HepG2 (cell line): ENCODE measurements around the gene MAOB. TPM values are rescaled to one million over a fixed set of nuclear protein-coding genes. Genes with fewer than 3 reads are reported as not detected.

Experiments used
- CHD2 ChIP-seq: IDR thresholded peaks from 2 replicates; pipeline ENCODE4 v1.6.1; 2011; ENCODE audit warnings: low read depth, low read length, improper control_type of control experiment
- DNMT3B ChIP-seq: conservative IDR thresholded peaks from 2 replicates; pipeline ENCODE4 v1.6.1; 2016; ENCODE audit warnings: missing biosample characterization, control low read depth
- E2F1 ChIP-seq: sonication (generic); formaldehyde crosslinking; IDR thresholded peaks from 2 replicates; pipeline ENCODE4 v1.5.0; 2020; ENCODE audit warnings: missing genetic modification reagents
- HNF1A ChIP-seq, 2 experiments: sonication (generic) in 1 of 2; formaldehyde crosslinking in 1 of 2; IDR thresholded peaks; 2 replicates each; pipeline versions ENCODE4 v1.4.0 to v1.6.1; 2016 to 2020; ENCODE audit warnings: borderline replicate concordance in 1 of 2, low read depth in 1 of 2, mild to moderate bottlenecking in 1 of 2, missing genetic modification reagents in 1 of 2
- MLXIP ChIP-seq: sonication (generic); formaldehyde crosslinking; IDR thresholded peaks from 2 replicates; pipeline ENCODE4 v1.9.0; 2021; ENCODE audit warnings: missing genetic modification reagents, borderline replicate concordance
- NR2F1 ChIP-seq, 2 experiments: fragments of 450-650 bp in 1 of 2; formaldehyde crosslinking in 1 of 2; IDR thresholded peaks; 2 replicates each; pipeline versions ENCODE4 v1.5.0 to v1.6.1; 2016 to 2020; ENCODE audit warnings: mild to moderate bottlenecking in 1 of 2, missing compliant biosample characterization in 1 of 2, missing genetic modification reagents in 1 of 2, moderate library complexity in 1 of 2
- TBP ChIP-seq: sonication (generic); formaldehyde crosslinking; IDR thresholded peaks from 2 replicates; pipeline ENCODE4 v1.5.0; 2020; ENCODE audit warnings: missing genetic modification reagents
- WIZ ChIP-seq: sonication (generic); formaldehyde crosslinking; IDR thresholded peaks from 2 replicates; pipeline ENCODE4 v1.5.1; 2020; ENCODE audit warnings: mild to moderate bottlenecking, missing genetic modification reagents
- YEATS2 ChIP-seq: sonication (generic); formaldehyde crosslinking; IDR thresholded peaks from 2 replicates; pipeline ENCODE4 v1.4.0; 2020; ENCODE audit warnings: missing genetic modification reagents, borderline replicate concordance
- ZFP91 ChIP-seq: sonication (generic); formaldehyde crosslinking; IDR thresholded peaks from 2 replicates; pipeline ENCODE4 v1.9.0; 2022; ENCODE audit warnings: missing genetic modification reagents, mild to moderate bottlenecking, borderline replicate concordance
- ZNF333 ChIP-seq: sonication (generic); formaldehyde crosslinking; IDR thresholded peaks from 2 replicates; pipeline ENCODE4 v1.4.0; 2020; ENCODE audit warnings: mild to moderate bottlenecking, missing genetic modification reagents, borderline replicate concordance
- ZNF550 ChIP-seq: sonication (generic); formaldehyde crosslinking; IDR thresholded peaks from 2 replicates; pipeline ENCODE4 v1.4.0; 2020; ENCODE audit warnings: mild to moderate bottlenecking, missing genetic modification reagents, borderline replicate concordance
- ZNF670 ChIP-seq: sonication (generic); formaldehyde crosslinking; IDR thresholded peaks from 2 replicates; pipeline ENCODE4 v1.8.0; 2022; ENCODE audit warnings: mild to moderate bottlenecking, missing genetic modification reagents, borderline replicate concordance
- ZNF749 ChIP-seq: sonication (generic); formaldehyde crosslinking; IDR thresholded peaks from 2 replicates; pipeline ENCODE4 v1.8.0; 2022; ENCODE audit warnings: mild to moderate bottlenecking, missing genetic modification reagents, moderate library complexity, borderline replicate concordance
- ZNF768 ChIP-seq: sonication (generic); formaldehyde crosslinking; IDR thresholded peaks from 2 replicates; pipeline ENCODE4 v1.4.0; 2020; ENCODE audit warnings: missing genetic modification reagents
- polyA plus RNA-seq, 8 experiments: library from polyadenylated mRNA; depleted of rRNA in 3 of 8; stranded (reverse) in 7 of 8; unstranded in 1 of 8; fragments of >200 nt; fragmentation: Illumina TruSeq in 4 of 8; extraction: Trizol in 4 of 8; gene quantifications; 2 replicates each; pipeline versions ENCODE4 v1.2.1 to v1.2.3, GENCODE V29; 2011 to 2016; ENCODE audit warnings: low read depth in 4 of 8, missing spikeins in 1 of 8, mixed read lengths in 1 of 8; ENCODE audit not compliant: insufficient read depth in 1 of 8
- total RNA-seq, 5 experiments: library from RNA; depleted of rRNA; stranded (reverse); fragments of >200 nt; fragmentation: Illumina TruSeq; extraction: Trizol; gene quantifications; 2 replicates each; pipeline ENCODE4 v1.2.3, GENCODE V29; 2016; ENCODE audit warnings: low read depth in 1 of 5

MAOB gene
- total and polyA plus RNA-seq, 2 of the 13 experiments (the other 11 are each of a cell fraction or from before 2014, with no cell fraction given) = 11.0 to 19.0 TPM

- TF ChIP-seq ZNF333 (CRISPR knock-in tag) (no peak), WIZ (CRISPR knock-in tag) (0 out of 2 replicates have a peak, but pooled peaks have one; percentile 30), ZNF550 (CRISPR knock-in tag) (no peak), HNF1A (IDR thresholded peaks at IDR 0.05; ENCODE audit: low read depth) (peak; percentile 28; the same call in 1 of the 2 replicates), HNF1A (CRISPR knock-in tag; IDR thresholded peaks at IDR 0.05; ENCODE audit: borderline replicate concordance) (peak; percentile 32; the same call in 1 of the 2 replicates), YEATS2 (no peak), ZFP91 (CRISPR knock-in tag) (peak; percentile 57; the same call in 1 of the 2 replicates), ZNF670 (0 out of 2 replicates have a peak, but pooled peaks have one; percentile 33), ZNF768 (no peak), CHD2 (no peak), DNMT3B (CRISPR knock-in tag) (no peak), MLXIP (no peak), E2F1 (CRISPR knock-in tag) (no peak), NR2F1 (CRISPR knock-in tag; IDR thresholded peaks at IDR 0.05) (peak; percentile 81 to 86), TBP (no peak), ZNF749 (CRISPR knock-in tag) (no peak; the same call in 1 of the 2 replicates)
Observed at GRCh38 chrX:43881410-43882293, 598 bp downstream of the MAOB start (continued).
